Glomerular visceral epithelial cell (primary cell): Measurements from ENCODE around the gene SPIN2B.
A peak's percentile ranks its signal among the peaks of the same experiment; 100 is the strongest.
"Not testable (repeated sequence)": the region's sequence is repeated elsewhere in the genome, so short reads cannot be mapped to it uniquely, and the experiment has no call there.

ENCODE experiments used
- DNase-seq: peaks from one replicate; pipeline ENCODE4 v3.0.0-alpha.2; 2016; ENCODE audit errors: extremely low spot score

The SPIN2B gene

GRCh38 chrX:57121162-57121755 is at the start of gene SPIN2B:
Gene SPIN2B (minus strand): TSS chrX:57121548.
- peak; percentile 83 for DNase-seq

DNA sequence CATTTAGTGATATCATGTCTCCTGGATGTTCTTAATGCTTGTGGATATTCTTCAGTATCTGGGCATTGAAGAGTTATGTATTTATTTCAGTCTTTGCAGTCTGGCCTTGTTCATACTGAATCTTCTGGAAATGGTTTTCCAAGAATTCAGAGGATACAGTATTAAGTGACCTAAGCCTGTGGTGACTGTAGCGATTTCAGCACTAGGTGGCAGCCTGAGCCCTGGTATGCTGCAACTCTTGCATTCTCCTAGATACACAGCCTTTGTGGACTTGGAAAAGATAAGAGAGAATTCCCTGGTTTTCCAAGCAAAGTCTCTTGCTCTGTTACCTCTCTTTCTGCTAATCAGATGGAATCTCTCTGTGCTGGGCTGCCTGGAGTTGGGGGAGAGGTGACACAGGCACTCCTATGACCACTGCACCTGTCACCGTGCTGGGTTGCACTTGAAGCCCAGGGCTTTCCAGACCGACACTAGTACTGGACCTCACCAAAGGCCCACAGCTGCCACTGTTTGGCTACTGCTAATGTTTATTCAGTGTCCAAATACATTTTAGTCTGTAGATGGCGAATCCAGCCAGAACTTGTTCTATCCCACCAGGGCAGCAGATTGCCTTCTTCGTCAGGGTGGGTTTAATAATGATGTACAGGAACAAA is 35.2 kb upstream of the SPIN2B start:
- DNase-seq, result peak; percentile 17

GRCh38 chrX:57155171-57155570 is 33.8 kb upstream of the SPIN2B start:
- DNase-seq, result no peak

GRCh38 chrX:57152222-57152621 is 30.9 kb upstream of the SPIN2B start:
- DNase-seq, result not testable (repeated sequence)

DNA sequence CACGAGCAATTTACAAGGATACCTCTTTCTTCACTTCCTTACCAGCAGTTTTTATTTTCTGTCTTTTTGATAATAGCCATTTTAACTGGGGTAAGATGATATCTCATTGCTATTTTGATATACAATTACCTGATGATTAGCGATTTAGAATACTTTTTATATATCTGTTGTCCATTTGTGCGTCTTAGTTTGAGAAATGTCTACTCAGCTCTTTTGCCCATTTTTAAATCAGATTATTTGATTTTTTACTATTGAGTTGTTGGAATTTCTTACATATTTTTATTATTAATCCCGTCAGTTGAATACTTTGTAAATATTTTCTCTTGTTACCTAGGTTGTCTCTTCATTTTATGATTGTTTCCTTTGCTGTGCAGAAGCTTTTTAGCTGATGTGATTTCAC is 17.3 kb upstream of the SPIN2B start:
- no peak for DNase-seq

GRCh38 chrX:57137501-57137900 is 16.2 kb upstream of the SPIN2B start:
- DNase-seq, result no peak

DNA sequence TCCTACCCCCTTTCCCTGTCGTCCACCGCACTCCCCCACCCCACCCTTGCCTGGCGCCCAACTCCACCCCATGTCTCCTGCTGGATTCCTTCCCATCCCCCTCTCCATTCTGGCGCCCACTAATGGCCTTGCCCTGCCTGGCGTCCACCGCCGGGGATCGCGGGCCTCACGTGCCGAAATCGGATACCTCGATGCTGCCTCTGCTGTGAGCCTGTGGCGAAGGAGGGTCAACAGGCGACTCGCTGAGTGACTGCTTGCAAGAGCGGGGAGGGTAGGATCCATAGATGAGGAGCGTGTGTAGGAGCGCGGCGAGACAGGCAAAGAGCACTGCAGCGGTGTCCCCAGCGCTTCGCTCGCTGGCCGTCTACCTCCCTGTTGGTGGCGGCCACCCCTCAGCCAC is 15.7 kb upstream of the SPIN2B start, which contains the start of gene SPIN2A:
SPIN2A (minus strand) TSS at position 325 of the 400 bp plus-strand sequence. CDS start 800 bp downstream, outside the sequence.
- DNase-seq, result not testable (repeated sequence)

DNA sequence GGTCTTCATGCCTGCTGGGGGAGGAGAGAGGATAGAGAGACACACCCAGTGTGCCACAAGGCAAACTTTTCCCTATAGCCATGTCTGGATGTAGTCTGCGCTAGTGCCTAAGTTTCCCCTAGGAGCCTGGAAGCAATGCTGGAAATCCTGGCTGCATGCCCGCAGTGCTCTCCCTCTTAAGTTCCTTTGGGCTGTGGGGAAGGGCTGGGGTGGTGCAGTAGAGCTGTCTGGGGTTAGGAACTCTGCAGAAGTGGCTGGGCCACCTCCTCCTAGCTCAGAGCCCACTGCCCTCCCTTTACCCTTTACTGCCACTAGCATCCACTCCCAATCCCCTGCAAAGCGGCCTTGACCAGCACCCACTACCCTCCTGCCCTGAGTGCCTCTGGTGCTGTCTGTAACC is 15.2 kb upstream of the SPIN2B start:
- DNase-seq, result not testable (repeated sequence)

DNA sequence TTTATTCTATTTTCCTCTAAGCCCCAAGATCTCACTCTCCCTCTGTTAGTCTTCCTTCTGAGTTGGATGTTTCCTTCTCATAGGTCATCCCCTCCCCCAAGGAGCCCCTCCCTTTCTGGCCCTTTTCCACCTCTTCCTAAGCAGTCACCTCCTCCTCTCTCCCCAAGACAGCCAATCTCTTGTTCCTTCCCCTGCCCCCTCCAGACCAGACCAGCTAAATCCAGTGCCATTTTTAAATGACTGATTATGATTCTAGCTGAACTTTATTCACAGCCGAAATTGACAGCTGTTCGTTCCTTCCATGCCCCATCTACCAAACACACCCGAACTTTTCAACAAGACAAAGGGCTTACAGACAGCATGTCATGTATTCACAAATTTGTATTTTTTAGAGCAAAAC is 13.9 kb upstream of the SPIN2B start:
- no peak for DNase-seq

GRCh38 chrX:57134702-57135101 is 13.4 kb upstream of the SPIN2B start:
- no peak for DNase-seq

- no peak for DNase-seq
These were observed 12.4 kb upstream of the SPIN2B start for GRCh38 chrX:57133706-57134105.

DNA sequence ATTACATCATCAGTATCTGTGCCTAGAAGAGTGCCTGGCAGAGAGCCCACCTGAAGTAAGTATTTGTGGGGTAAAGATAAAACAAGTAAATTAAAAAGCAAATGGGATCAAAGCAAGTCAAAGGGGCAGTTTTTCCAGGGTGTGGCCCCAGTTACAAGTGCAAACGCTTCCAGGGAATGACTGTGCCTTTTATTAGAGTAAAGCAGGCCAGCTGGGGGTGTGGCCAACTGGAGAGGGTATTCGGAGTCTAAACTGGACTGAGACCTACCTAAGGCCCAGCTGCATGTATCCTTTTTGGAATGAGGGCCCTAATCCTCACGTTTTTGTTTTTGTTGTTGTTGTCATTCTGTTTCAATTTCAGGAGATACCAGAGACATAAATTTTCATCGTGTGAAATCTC is 11.9 kb upstream of the SPIN2B start:
- DNase-seq, result not testable (repeated sequence)

DNA sequence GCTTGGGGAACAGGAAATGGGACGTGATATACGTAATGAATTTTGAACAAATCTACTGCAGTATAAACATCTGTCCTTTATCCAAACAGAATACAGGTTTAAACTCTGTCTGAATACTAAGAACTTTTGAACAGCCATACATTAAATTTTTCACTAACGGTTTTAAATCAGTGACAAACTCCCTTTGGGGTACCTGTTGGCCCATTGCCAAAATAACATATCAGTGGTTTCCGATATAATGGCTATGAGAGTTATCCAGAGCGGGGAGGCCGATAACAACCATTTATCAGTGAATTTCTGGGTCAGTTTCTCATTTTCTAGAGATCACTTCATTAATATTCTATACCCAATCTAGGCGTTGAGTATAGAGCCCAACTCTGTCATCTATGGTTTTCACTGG is 10.7 kb upstream of the SPIN2B start:
- DNase-seq, result no peak

DNA sequence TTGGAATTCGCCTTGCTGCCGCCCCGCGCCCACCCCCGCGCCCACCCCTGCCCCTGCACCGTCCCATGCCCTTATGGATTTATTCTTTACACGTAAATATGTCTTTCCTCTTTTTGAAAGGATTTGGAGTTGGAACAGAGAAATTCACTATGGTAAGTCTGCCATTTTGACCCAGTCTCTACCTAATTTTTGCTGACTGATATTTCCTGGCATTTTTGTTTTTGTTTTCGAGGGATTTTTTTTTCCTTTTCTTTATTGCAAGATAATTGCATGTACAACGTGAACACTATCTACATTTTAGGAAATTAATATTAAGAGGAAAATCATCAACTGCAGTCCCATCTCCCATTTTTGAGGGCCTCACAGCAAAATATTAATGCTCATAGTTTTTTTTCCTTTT is 468 bp upstream of the SPIN2B start:
- no peak for DNase-seq

- not testable (repeated sequence) for DNase-seq
These were observed 658 bp downstream of the SPIN2B start for GRCh38 chrX:57120619-57121161.

DNA sequence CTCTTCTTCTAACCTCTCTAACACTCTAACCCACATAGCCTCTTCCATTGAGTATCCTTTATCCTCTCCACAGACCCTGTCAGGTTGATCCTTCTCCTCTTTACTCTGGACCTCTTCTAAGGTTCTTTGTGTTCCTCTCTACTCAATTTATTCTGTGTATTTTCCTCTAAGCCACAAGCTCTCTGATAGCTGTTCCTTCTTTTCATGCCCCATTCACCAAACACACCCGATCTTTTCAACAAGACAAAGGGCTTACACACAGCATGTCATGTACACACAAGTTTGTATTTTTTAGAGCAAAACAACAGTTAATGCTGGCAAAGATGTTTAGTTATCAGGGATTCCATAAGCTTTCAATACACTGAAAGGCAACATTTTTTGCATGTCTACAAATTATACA is 1.9 kb downstream of the SPIN2B start:
- no peak for DNase-seq

DNA sequence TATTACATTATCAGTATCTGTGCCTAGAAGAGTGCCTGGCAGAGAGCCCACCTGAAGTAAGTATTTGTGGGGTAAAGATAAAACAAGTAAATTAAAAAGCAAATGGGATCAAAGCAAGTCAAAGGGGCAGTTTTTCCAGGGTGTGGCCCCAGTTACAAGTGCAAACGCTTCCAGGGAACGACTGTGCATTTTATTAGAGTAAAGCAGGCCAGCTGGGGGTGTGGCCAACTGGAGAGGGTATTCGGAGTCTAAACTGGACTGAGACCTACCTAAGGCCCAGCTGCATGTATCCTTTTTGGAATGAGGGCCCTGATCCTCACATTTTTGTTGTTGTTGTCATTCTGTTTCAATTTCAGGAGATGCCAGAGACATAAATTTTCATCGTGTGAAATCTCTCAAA is 3.8 kb downstream of the SPIN2B start:
- DNase-seq, result not testable (repeated sequence)

DNA sequence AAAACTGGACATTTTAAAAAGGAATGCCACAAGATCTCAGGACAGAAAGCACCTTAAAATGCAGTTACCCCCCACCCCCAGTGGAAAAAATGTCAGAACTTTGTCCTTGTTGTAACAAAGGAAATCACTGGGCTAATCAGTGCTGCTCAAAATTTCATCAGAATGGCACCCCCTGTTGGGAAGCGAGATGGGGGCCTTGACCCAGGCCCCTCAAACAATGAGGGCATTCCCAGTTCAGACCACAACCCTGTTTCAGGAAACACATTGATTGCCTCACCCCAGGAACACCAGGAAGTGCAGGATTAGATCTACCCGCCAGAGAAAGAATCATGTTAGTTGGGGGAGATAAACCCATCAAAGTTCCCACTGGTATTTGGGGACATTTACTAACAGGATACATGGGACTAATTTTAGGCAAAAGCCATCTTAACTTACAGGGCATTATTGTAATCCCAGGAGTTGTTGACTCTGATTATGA is 16.4 kb downstream of the SPIN2B start:
- DNase-seq, result no peak

DNA sequence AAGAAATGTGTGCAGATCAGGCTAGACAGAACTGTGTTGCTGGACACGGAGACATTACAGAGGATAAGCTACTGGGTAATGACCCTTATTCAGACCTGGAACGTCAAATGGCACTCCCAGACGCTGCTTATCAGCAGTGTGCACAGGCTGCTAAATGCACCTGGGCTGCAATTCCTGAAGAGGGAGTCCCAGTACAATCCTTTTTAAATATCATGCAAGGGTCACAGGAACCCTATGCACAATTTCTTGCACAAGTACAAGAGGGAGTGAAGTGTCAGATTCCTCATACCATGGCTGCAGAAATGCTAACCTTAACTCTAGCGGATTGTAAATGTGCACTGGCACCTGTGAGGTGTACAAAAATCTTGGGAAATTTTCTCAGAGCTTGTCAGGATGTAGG is 16.9 kb downstream of the SPIN2B start:
- DNase-seq, result no peak

DNA sequence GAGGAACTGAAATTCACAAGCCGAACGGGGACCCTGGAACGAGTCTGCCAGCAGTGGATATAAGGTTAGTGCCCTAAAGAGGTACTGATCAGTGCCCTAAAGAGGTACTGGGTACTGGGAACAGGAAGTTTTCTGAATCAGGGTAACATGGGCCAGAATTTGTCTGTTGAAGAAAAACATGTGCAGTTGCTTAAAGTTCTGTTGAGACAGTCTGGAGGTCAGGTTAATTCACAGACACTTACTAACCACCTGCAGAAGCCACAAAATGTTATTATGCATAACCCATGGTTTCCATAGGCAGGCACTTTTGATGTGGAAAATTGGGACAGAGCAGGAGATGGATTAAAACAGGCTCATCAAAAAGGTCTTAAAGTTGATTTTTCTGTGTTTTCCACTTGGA is 17.9 kb downstream of the SPIN2B start:
- DNase-seq, result no peak

GRCh38 chrX:57102918-57103317 is 18.4 kb downstream of the SPIN2B start:
- DNase-seq, result not testable (repeated sequence)

DNA sequence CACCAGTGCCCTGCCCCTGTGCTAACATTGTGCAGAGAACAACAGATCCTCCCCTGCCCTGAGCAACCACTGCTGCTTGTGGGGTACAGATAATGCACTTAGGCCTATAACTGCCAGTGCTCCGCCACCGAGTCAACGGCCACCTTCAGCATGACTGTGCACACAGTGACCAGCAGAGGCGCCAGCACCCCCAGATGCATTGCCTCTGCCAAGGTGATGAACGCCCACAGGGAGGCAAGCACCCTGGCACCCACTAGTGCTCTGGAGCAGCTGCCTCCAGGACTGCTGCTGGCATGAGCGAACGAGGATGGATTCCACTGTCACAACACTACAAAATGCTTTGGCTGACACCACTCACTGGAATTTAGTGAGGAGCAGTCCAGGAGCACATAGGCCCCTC is 38.2 kb downstream of the SPIN2B start:
- no peak for DNase-seq

GRCh38 chrX:57074458-57074857 is 46.9 kb downstream of the SPIN2B start:
- DNase-seq, result no peak
